ENCODE measurements around the gene IL21R. TPM values are rescaled to one million over a fixed set of nuclear protein-coding genes. Genes with fewer than 3 reads are reported as not detected.
"Not testable (repeated sequence)": the region's sequence is repeated elsewhere in the genome, so short reads cannot be mapped to it uniquely, and the experiment has no call there.

Gene IL21R
- polyA plus RNA-seq, 10 donors, result 0.13 to 1.0 (median 0.31) TPM

GRCh38 chr16:27444015-27444414 is 42.0 kb downstream of the IL21R start:
- no peak for DNase-seq

GRCh38 chr16:27444470-27444869 is 42.5 kb downstream of the IL21R start:
- DNase-seq, result no peak

- DNase-seq, result no peak
These were observed 43.7 kb downstream of the IL21R start for GRCh38 chr16:27445502-27446175.

- no peak for DNase-seq
These were observed 44.7 kb downstream of the IL21R start for GRCh38 chr16:27446721-27447120.

- no peak for DNase-seq
These were observed 45.3 kb downstream of the IL21R start for GRCh38 chr16:27447301-27447700.

- peak in 1 of 3 donors; percentile 49 for DNase-seq
These were observed 46.8 kb downstream of the IL21R start for GRCh38 chr16:27448532-27449433.

GRCh38 chr16:27449434-27450195 is 47.6 kb downstream of the IL21R start:
- no peak for DNase-seq

- no peak for DNase-seq
These were observed 48.2 kb downstream of the IL21R start for GRCh38 chr16:27450196-27450549.

- no peak for DNase-seq
These were observed 50.9 kb downstream of the IL21R start for GRCh38 chr16:27452569-27453493.

- no peak for DNase-seq
These were observed 51.5 kb downstream of the IL21R start for GRCh38 chr16:27453494-27453825.

- DNase-seq, result no peak
These were observed 53.7 kb downstream of the IL21R start for GRCh38 chr16:27455700-27456099.

GRCh38 chr16:27457605-27457900 is 55.6 kb downstream of the IL21R start:
- not testable (repeated sequence) for DNase-seq

- no peak for DNase-seq
These were observed 56.3 kb downstream of the IL21R start for GRCh38 chr16:27458258-27458657.

GRCh38 chr16:27458987-27459688 is 57.2 kb downstream of the IL21R start:
- no peak for DNase-seq

- DNase-seq, result no peak
These were observed 58.2 kb downstream of the IL21R start for GRCh38 chr16:27460213-27460612.

GRCh38 chr16:27460663-27461482 is 58.9 kb downstream of the IL21R start:
- no peak for DNase-seq

- DNase-seq, result peak; percentile 41 to 65 (median 44)
These were observed 59.7 kb downstream of the IL21R start for GRCh38 chr16:27461483-27462171.

GRCh38 chr16:27462200-27462845 is 60.3 kb downstream of the IL21R start:
- no peak for DNase-seq

Data from muscle of back (tissue), 11 donors.